Epithelial cell of umbilical artery (primary cell): ENCODE data around the gene IL18BP. TPM values are rescaled to one million over a fixed set of nuclear protein-coding genes. Genes with fewer than 3 reads are reported as not detected.

Source experiments
- total RNA-seq: library from RNA; depleted of rRNA; stranded (reverse); fragments of >200 nt; gene quantifications from 2 replicates; pipeline ENCODE4 v1.2.3, GENCODE V29; 2014

The IL18BP gene
- total RNA-seq: 7.0 and 9.1 TPM in 2 replicates

GRCh38 chr11:71998649-71999310 is at the start of gene IL18BP:
IL18BP (plus strand) TSS chr11:71998909; CDS start chr11:71999985, 1,076 bp downstream.

Other genes with a start within 250 kb of the IL18BP start
- not detected in 2 replicates for gene DEFB108B, start 165.7 kb upstream of the IL18BP start, total RNA-seq
- not detected in 2 replicates for gene DEFB131B, start 120.5 kb upstream of the IL18BP start, total RNA-seq
- gene XNDC1N, start 70.3 kb upstream of the IL18BP start, total RNA-seq: 2.6 and 9.4 TPM in 2 replicates
- 94.4 and 97.8 TPM in 2 replicates for gene RNF121, start 69.9 kb upstream of the IL18BP start, total RNA-seq
- 114 and 117 TPM in 2 replicates for gene NUMA1, start 81.6 kb downstream of the IL18BP start, total RNA-seq
- 3.2 and 4.2 TPM in 2 replicates for gene LRRC51, start 81.9 kb downstream of the IL18BP start, total RNA-seq
- gene LAMTOR1, start 104.4 kb downstream of the IL18BP start, total RNA-seq: 92.9 and 119 TPM in 2 replicates
- gene TOMT, start 107.0 kb downstream of the IL18BP start, total RNA-seq: not detected in 2 replicates
- gene ANAPC15, start 113.8 kb downstream of the IL18BP start, total RNA-seq: 22.8 and 26.6 TPM in 2 replicates
- not detected in 2 replicates for gene FOLR3, start 136.8 kb downstream of the IL18BP start, total RNA-seq
- not detected in 2 replicates for gene FOLR1, start 193.2 kb downstream of the IL18BP start, total RNA-seq
- not detected in 2 replicates for gene FOLR2, start 217.9 kb downstream of the IL18BP start, total RNA-seq
- gene INPPL1, start 225.9 kb downstream of the IL18BP start, total RNA-seq: 34.0 and 40.0 TPM in 2 replicates
- not detected in 2 replicates for gene PHOX2A, start 245.3 kb downstream of the IL18BP start, total RNA-seq